ENCODE measurements around the gene RNASE7. TPM values are rescaled to one million over a fixed set of nuclear protein-coding genes. Genes with fewer than 3 reads are reported as not detected.

The RNASE7 gene
- total RNA-seq, 2 experiments from 2014 or later = not detected

DNA sequence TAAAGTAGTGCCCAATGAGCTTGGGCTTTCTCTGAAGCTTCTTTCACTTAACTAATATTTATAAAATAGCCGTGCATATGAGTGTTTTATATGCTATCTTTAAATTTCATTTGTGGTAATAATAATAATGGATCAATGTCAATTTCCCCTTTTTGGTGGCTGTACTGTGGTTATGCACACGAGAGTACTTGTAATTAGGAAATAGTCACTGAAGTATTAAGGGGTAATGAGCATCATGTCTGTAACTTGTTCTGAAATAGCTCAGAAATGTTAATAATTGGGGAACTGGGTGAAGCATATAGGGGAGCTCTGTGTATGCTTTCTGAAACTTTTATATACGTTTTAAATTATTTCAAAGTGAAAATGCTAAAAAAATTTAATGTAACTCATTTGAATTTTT lies 8.4 kb downstream of the RNASE7 start:
- no peaks in the 10 kb centered on the region for H3K9me3 Mint-ChIP-seq
- H3K36me3 Mint-ChIP-seq (ENCODE audit: low read depth) = no peaks in the 10 kb centered on the region
- no peaks in the 10 kb centered on the region for H3K4me1 Mint-ChIP-seq (ENCODE audit: low read depth)
- no peak overlapping the region for H3K27ac Mint-ChIP-seq
- H3K4me3 Mint-ChIP-seq = no peak overlapping the region
- no peak for DNase-seq
- no peaks in the 10 kb centered on the region for H3K27me3 Mint-ChIP-seq (ENCODE audit: low read depth)
- CTCF ChIA-PET = interaction anchor here (1.3 kb wide), 2 partner anchors 45 to 54 kb away, joined by 3 read pairs; no protein-coding TSS in a partner anchor
- intact Hi-C loops (cut with micrococcal nuclease) = no loop called here

DNA sequence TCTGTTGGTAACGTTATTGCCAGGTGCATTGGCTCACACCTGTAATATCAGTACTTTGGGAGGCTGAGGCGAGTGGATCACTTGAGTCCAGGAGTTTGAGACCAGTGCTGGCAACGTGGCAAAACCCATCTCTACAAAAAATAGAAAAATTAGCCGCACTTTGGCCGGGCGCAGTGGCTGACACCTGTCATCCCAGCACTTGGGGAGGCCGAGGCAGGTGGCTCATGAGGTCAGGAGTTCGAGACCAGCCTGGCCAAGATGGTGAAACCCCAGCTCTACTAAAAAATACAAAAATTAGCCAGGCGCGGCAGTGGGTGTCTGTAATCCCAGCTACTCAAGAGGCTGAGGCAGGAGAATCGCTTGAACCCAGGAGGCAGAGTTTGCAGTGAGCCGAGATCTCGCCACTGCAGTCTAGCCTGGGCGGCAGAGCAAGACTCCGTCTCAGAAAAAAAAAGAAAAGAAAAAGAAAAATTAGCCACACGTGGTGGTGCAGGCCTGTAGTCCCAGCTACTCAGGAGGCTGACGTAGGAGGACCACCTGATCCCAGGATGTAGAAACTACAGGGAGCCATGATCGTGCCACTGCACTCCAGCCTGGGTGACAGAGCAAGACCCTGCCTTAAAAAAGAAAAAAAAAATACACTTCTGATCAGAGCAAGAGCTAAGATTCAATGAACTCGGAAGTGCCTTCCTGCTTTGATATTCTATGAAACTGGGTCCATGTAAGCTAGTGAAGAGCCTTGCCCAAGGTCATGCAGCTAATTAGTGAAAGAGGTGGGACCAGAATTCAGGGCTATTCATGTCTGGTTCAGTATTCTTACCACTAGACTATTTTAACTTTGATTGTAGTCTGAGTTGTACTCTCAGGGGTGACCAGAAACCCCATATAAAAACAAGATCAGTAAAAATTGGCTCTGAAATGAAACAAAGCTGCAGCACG lies 11.3 kb downstream of the RNASE7 start:
- intact Hi-C loops (cut with micrococcal nuclease) = no loop called here
- no peaks in the 10 kb centered on the region for H3K4me1 Mint-ChIP-seq (ENCODE audit: low read depth)

DNA sequence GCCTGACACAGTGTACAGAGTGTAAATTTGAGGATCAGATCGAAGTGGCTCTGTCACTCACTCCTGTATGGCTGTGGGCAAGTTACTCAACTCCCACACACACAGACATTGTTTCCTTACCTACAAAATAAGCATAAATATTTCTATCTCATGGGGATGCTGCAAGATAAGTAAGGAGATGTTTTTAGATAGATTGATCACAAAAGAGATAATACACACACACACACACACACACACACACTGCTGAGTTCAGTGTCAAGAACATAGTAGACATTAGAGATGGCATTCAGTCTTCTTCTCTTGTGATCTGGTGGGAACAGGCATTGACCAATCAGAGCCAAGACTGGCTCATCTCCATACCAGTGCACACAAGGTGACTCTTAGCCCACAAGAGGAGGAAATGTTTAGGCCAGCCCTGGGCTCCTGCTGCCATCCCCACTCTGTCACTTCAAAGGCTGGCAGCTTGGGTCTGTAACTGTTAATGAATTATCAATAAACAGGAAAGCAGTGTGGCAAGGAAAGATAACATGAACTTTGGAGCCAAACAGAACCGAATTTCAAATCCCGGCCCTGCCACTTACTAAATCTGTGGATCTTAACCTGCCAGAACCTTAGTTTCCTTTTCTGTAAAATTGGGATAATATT lies 12.1 kb downstream of the RNASE7 start:
- H3K36me3 Mint-ChIP-seq (ENCODE audit: low read depth) = no peaks in the 10 kb centered on the region

More for the DNA sequence above, 11.3 kb downstream of the RNASE7 start:
- Mint-ChIP-seq H3K27me3 (ENCODE audit: low read depth) (no peaks in the 10 kb centered on the region), H3K27ac (no peak overlapping the region), H3K9me3 (no peaks in the 10 kb centered on the region), H3K36me3 (ENCODE audit: low read depth) (no peaks in the 10 kb centered on the region), H3K4me3 (no peak overlapping the region)
- DNase-seq = no peak
- CTCF ChIA-PET = interaction anchor here (0.7 to 1.0 kb wide), 2 partner anchors 38 to 51 kb away, joined by 3 to 5 read pairs; no protein-coding TSS in a partner anchor

DNA sequence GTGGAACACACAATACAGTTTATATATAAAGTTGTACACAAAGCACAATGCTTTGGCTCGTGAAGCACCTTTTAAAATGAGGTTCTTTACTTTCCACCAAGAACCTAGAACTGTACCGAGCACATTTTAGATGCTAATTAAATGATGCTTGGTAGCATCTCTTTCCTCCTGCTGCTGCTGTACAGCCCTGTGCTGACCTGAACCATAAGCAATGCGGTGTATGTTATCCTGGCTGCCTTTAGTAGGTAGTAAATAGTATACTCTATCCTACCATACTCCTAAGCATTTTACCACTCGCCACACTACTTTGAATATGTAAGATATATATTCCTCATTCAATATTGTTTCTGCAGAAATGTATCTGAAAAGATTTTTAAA lies 12.6 kb downstream of the RNASE7 start:
- Mint-ChIP-seq H3K36me3 (ENCODE audit: low read depth) (no peaks in the 10 kb centered on the region), H3K4me3 (no peak overlapping the region), H3K4me1 (ENCODE audit: low read depth) (no peaks in the 10 kb centered on the region), H3K27me3 (ENCODE audit: low read depth) (no peaks in the 10 kb centered on the region), H3K9me3 (no peaks in the 10 kb centered on the region), H3K27ac (no peak overlapping the region)
- CTCF ChIA-PET = no interaction called here
- DNase-seq = no peak
- intact Hi-C loops (cut with micrococcal nuclease) = no loop called here

More for the DNA sequence above, 12.1 kb downstream of the RNASE7 start:
- Mint-ChIP-seq H3K4me3 (no peak overlapping the region), H3K27me3 (ENCODE audit: low read depth) (no peaks in the 10 kb centered on the region), H3K4me1 (ENCODE audit: low read depth) (no peaks in the 10 kb centered on the region), H3K27ac (no peak overlapping the region), H3K9me3 (no peaks in the 10 kb centered on the region)
- intact Hi-C loops (cut with micrococcal nuclease) = no loop called here
- DNase-seq = no peak
- CTCF ChIA-PET = interaction anchor here (0.7 to 1.0 kb wide), 2 partner anchors 39 to 50 kb away, joined by 3 to 5 read pairs; no protein-coding TSS in a partner anchor

DNA sequence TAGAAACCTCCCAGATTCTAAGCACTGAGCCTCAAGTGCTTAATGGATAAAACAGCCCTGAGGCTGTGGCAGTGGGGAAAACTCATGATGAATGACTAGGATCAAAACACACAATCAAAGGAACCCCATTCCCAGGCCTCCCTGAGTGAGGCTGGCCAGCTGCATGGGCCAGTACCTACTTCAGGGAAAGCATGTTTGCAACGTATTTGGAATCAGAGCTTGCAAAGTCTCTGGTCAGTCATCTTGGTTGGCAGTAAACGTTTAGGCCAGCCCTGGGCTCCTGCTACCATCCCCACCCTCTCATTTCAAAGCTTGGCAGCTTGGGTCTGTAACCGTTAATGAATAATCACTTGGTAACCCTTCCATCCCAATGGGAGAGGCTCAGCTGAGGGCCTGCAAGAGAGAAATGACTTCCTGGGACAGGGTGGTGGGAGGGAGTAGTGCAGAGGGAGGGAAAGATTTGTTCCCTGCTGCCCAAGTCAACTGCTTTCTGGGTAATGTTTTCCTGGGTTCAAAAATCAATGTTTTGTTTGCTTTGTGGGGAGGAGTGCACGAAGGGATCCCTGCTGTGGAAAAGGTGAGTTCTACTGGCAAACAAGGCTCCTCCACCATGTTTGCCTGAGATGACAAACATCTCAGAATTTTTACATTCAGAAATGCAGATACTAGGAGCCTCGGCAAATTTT lies 13.4 kb downstream of the RNASE7 start:
- CTCF ChIA-PET = interaction anchor here (1.2 to 1.7 kb wide), 2 partner anchors 11 to 41 kb away, joined by 3 to 10 read pairs; no protein-coding TSS in a partner anchor

DNA sequence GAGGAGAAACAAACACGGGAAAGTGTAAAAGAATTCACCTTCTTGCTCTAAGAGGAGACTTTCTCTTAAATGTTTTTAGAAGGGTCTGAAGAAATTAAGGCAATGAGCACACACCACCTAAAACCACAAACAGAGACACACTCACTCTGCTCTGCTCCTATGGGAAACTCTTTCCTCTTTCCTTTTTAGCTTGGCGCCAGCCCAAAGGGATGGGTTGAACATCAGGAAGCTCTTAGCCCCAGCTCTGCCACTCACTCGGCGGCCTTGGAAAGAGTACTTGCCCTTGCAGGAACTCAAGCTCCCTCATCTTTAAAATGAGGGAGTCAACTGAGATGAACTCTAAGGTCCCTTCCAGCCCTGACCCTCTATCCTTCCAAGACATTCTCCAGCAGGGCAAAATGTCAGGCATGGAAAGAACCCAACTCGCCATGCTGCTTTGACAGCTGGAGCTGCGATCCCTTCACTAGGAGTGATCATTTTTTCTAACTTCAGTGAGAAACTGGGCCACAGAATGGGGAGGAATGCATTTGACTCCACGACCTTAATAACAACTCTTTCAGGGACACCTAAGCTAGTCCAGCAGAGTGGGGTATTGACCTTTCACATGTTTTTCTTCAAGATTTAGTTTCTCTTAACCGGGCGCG lies 14.5 kb downstream of the RNASE7 start:
- CTCF ChIA-PET = interaction anchor here (0.7 to 1.7 kb wide), 4 partner anchors 12 to 273 kb away, joined by 3 to 10 read pairs (median 3); no protein-coding TSS in a partner anchor

More for the DNA sequence above, 13.4 kb downstream of the RNASE7 start:
- Mint-ChIP-seq H3K4me1 (ENCODE audit: low read depth) (no peaks in the 10 kb centered on the region), H3K36me3 (ENCODE audit: low read depth) (no peaks in the 10 kb centered on the region), H3K9me3 (no peaks in the 10 kb centered on the region), H3K4me3 (no peak overlapping the region), H3K27ac (no peak overlapping the region), H3K27me3 (ENCODE audit: low read depth) (peaks cover 3% of the 10 kb centered on the region)
- intact Hi-C loops (cut with micrococcal nuclease) = no loop called here
- DNase-seq = no peak

DNA sequence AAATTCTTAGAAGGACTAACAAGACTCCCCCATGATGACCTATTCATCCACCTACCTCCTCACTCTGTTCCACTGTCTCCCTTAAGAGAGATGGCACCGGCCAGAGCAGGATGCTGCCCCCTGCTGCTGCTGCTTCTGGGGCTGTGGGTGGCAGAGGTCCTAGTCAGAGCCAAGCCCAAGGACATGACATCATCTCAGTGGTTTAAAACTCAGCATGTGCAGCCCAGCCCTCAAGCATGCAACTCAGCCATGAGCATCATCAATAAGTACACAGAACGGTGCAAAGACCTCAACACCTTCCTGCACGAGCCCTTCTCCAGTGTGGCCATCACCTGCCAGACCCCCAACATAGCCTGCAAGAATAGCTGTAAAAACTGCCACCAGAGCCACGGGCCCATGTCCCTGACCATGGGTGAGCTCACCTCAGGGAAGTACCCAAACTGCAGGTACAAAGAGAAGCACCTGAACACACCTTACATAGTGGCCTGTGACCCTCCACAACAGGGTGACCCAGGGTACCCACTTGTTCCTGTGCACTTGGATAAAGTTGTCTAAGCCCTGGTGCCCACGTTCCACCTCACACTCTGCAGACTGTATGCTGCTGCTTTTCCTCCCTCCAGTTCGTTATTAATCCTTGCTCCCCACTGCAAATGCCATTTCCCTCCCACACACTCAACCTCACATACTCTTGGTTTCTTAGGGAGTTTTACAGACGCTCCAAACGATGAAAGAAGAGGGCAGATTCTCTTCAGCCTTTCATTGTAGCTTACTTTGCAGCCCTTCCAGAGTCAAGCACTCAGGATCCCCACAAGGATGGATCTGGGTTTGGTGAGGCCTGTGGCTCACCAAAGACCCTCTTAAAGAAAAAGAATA lies 15.9 kb downstream of the RNASE7 start, which contains the start of gene RNASE8:
Gene RNASE8 (plus strand): TSS at position 20 of the 873 bp plus-strand sequence. CDS start 71 bp downstream, at position 91.
- CTCF ChIA-PET = interaction anchor here (1.2 to 1.8 kb wide), 2 partner anchors 43 to 271 kb away, joined by 3 to 5 read pairs; no protein-coding TSS in a partner anchor
- no peak within 1 kb of the TSS for H3K27ac Mint-ChIP-seq
- no peak within 1 kb of the TSS for H3K4me3 Mint-ChIP-seq
- intact Hi-C loops (cut with micrococcal nuclease) = no loop called here
- H3K4me1 Mint-ChIP-seq (ENCODE audit: low read depth) = no peaks in the 10 kb centered on the region
- H3K27me3 Mint-ChIP-seq (ENCODE audit: low read depth) = peaks cover 9% of the 10 kb centered on the region
- no peaks in the 10 kb centered on the region for H3K9me3 Mint-ChIP-seq
- no peaks in the 10 kb centered on the region for H3K36me3 Mint-ChIP-seq (ENCODE audit: low read depth)
- DNase-seq = no peak

More for the DNA sequence above, 14.5 kb downstream of the RNASE7 start:
- intact Hi-C loops (cut with micrococcal nuclease) = no loop called here
- Mint-ChIP-seq H3K4me3 (no peak overlapping the region), H3K36me3 (ENCODE audit: low read depth) (no peaks in the 10 kb centered on the region), H3K27ac (no peak overlapping the region), H3K9me3 (no peaks in the 10 kb centered on the region), H3K4me1 (ENCODE audit: low read depth) (no peaks in the 10 kb centered on the region), H3K27me3 (ENCODE audit: low read depth) (peaks cover 4% of the 10 kb centered on the region)
- no peak for DNase-seq

DNA sequence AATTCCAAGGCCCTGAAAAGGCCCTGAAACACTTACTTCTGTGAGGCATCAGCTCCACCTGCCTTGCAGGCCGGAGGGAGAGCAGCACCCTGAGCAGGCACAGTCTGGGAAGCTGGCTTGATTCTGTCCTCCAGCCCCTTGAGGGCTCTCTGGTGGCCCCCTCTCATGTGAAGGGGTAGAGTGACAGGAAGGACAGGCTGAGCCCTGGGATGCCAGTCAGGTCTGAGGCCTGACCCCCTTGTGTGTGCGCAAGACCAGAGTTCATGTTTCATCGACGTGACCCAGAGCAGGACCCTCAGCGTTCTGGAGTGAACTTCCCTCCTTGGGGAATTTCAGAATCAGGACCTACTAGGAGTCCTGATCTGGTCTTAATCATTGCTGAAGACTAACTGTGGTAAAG lies 16.7 kb downstream of the RNASE7 start:
- intact Hi-C loops (cut with micrococcal nuclease) = no loop called here
- Mint-ChIP-seq H3K4me3 (no peak overlapping the region), H3K9me3 (no peaks in the 10 kb centered on the region), H3K27me3 (ENCODE audit: low read depth) (peaks cover 9% of the 10 kb centered on the region), H3K36me3 (ENCODE audit: low read depth) (no peaks in the 10 kb centered on the region), H3K4me1 (ENCODE audit: low read depth) (no peaks in the 10 kb centered on the region), H3K27ac (no peak overlapping the region)
- DNase-seq = no peak
- CTCF ChIA-PET = interaction anchor here (0.7 to 1.8 kb wide), 3 partner anchors 29 to 58 kb away, joined by 3 to 5 read pairs (median 3); no protein-coding TSS in a partner anchor

DNA sequence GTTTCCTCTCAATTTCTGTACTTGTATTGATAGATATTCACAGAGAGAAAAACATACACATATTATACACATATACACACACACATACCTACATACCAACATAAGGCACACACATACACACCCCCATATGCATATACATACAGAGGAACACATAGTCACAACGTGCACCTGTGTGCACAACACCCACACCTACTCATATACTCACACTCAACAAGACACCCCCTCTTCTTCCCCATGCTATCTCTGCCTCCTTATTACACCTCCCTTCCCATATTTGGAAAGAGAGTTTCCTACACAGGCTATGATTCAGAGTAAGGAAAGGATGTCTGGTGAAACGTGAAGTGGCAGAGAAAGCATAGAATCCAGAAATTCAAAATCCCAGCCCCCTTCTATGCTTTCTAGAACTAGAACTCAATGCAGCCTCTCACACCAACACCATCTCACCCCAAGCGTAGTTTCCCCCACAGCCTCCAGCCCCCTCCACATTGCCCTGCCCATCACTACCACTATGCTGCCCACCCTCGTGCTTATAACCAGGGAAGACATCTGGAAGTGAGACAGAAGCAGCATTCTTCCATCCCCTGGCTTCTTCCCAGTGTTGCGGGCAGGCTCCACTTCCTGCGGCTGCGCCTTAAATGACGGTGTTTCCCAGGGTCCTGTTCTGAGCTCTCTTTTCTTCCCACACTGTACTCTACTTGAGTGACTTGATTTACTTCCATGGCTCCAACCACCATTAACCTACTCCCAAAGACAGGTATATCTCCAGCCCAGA lies 17.9 kb downstream of the RNASE7 start:
- Mint-ChIP-seq H3K27me3 (ENCODE audit: low read depth) (peaks cover 13% of the 10 kb centered on the region), H3K27ac (no peak overlapping the region), H3K4me3 (no peak overlapping the region), H3K9me3 (no peaks in the 10 kb centered on the region), H3K4me1 (ENCODE audit: low read depth) (no peaks in the 10 kb centered on the region), H3K36me3 (ENCODE audit: low read depth) (no peaks in the 10 kb centered on the region)
- intact Hi-C loops (cut with micrococcal nuclease) = loop anchor here (10.0 kb wide), 1 partner anchor 495 kb away; no protein-coding TSS in a partner anchor
- DNase-seq = no peak
- CTCF ChIA-PET = interaction anchor here (1.0 to 3.1 kb wide), 4 partner anchors 12 to 45 kb away, joined by 3 to 9 read pairs (median 4); no protein-coding TSS in a partner anchor

DNA sequence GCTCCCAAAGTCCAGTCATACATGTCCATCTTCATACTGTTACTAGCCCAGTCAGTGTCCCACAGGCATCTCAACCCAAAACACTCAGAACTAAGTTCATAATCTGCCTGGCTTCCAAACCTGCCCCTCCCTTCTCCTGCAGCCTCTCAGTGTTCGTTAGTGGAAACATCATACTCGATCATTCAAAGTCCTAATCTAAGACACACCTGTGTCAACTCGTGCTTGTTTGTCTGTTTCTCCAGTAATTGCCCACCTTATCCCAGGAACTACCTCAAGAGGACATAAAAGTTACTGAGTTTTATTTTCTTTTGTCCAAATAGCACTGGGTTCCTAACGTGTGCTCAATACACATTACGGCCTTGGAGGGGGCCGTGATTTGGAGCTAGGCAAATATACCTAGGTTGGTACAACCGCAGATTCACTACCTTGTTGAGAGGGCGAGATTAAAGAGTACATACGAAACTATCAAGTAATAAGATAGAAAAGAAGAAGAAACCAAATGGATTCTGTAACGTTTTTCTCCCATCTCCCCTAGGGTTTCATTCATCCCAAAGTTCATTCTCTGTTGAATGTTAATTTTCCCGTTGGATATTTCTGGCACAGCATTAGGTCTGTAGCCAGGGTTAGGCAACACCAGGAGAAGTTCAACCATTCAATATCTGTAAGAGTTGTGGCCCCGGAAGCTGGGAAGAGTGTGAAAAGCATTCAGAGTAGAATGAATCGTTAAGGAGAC lies 18.6 kb downstream of the RNASE7 start:
- Mint-ChIP-seq H3K9me3 (no peaks in the 10 kb centered on the region), H3K4me1 (ENCODE audit: low read depth) (no peaks in the 10 kb centered on the region), H3K27ac (no peak overlapping the region), H3K27me3 (ENCODE audit: low read depth) (peaks cover 18% of the 10 kb centered on the region), H3K4me3 (no peak overlapping the region), H3K36me3 (ENCODE audit: low read depth) (no peaks in the 10 kb centered on the region)
- intact Hi-C loops (cut with micrococcal nuclease) = loop anchor here (10.0 kb wide), 1 partner anchor 494 kb away; no protein-coding TSS in a partner anchor
- DNase-seq = no peak
- CTCF ChIA-PET = interaction anchor here (1.0 to 3.1 kb wide), 3 partner anchors 11 to 32 kb away, joined by 3 to 9 read pairs (median 3); no protein-coding TSS in a partner anchor

Measured in activated naive CD4-positive, alpha-beta T cell treated with anti-CD3 and anti-CD28 coated beads for 36 hours (primary cell).